ENCODE results near the gene C8G.
A peak's percentile ranks its signal among the peaks of the same experiment; 100 is the strongest.

The C8G gene

GRCh38 chr9:136980669-136981478, 35.8 kb downstream of the C8G start:
- no peak for DNase-seq (ENCODE audit: extremely low read depth in 1 of 2, low read depth in 1 of 2)

GRCh38 chr9:136981588-136982231, 36.7 kb downstream of the C8G start:
- DNase-seq (ENCODE audit: extremely low read depth in 1 of 2, low read depth in 1 of 2): no peak

DNA sequence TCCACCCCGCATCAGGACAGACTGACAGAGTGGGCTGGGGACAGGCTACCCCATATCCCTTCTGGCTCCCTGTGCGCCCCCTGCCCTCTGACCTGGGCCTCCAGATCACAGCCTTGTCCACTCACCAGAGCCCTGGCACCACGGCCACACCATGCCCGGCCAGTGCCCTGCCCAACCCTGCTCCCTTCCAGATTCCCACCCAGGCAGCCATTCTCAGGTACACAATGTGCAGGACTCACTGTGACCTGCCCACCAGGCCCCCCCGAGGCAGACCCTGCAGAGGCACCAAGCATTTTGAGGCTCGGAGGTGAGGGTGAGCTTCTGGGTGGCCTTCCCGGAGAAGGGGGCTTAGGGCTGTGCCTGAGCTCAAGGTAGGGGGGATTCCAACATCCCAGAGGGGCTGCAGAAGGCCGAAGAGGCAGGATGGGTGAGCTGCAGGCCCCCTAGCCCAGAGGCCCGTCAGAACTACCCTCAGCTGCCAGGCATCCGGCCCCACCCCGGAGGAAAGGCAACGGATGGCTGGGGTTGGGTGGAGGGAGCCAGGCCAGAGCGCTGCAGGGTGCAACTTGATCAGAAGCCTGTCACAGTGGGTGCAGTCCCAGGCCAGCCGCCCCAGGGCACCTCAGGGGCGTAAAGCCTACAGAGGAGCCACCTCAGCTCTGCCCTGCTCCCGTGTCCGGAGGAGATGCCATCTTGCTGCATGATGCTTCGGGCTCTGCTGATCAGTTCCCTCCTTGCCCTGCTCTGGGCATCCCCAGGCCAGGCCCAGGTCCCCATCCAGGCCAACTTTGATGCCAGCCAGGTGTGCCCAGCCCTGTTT, 37.4 kb downstream of the C8G start, which contains the start of gene LCNL1:
Gene LCNL1, plus strand, starts transcription at position 762 of the 820 bp plus-strand sequence. CDS start 594 bp downstream, outside the sequence.
- no peak for DNase-seq (ENCODE audit: extremely low read depth in 1 of 2, low read depth in 1 of 2)

DNA sequence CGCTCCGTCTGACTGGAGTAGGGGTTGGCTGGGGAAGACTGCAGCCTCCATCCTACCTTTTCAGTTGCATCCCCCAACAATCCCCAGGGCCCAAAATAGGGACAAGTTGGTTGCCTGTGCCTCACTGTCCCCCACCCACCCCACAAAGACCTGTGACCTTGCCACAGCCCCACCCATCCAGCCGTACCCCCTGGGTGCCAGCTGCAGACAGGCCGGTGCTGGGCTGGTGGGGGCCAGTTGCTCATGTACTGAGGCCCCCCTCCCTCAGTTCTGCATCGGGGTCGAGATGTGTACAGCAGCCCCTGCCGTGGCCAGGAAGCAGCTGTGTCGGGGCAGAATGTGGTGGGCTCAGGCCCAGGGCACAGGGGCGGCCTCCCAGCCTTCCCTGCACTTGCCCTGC, 38.1 kb downstream of the C8G start:
- DNase-seq (ENCODE audit: extremely low read depth in 1 of 2, low read depth in 1 of 2): no peak

GRCh38 chr9:136983656-136984314, 38.7 kb downstream of the C8G start:
- DNase-seq (ENCODE audit: extremely low read depth in 1 of 2, low read depth in 1 of 2): no peak

GRCh38 chr9:136984464-136985026, 39.5 kb downstream of the C8G start:
- DNase-seq (ENCODE audit: extremely low read depth in 1 of 2, low read depth in 1 of 2): no peak

GRCh38 chr9:136985027-136985602, 40.1 kb downstream of the C8G start:
- no peak for DNase-seq (ENCODE audit: extremely low read depth in 1 of 2, low read depth in 1 of 2)

GRCh38 chr9:136985853-136986252, 40.8 kb downstream of the C8G start:
- DNase-seq (ENCODE audit: extremely low read depth in 1 of 2, low read depth in 1 of 2): no peak

GRCh38 chr9:136988872-136989271, 43.8 kb downstream of the C8G start:
- no peak for DNase-seq (ENCODE audit: extremely low read depth in 1 of 2, low read depth in 1 of 2)

GRCh38 chr9:136990242-136990911, 45.3 kb downstream of the C8G start:
- no peak for DNase-seq (ENCODE audit: extremely low read depth in 1 of 2, low read depth in 1 of 2)

DNA sequence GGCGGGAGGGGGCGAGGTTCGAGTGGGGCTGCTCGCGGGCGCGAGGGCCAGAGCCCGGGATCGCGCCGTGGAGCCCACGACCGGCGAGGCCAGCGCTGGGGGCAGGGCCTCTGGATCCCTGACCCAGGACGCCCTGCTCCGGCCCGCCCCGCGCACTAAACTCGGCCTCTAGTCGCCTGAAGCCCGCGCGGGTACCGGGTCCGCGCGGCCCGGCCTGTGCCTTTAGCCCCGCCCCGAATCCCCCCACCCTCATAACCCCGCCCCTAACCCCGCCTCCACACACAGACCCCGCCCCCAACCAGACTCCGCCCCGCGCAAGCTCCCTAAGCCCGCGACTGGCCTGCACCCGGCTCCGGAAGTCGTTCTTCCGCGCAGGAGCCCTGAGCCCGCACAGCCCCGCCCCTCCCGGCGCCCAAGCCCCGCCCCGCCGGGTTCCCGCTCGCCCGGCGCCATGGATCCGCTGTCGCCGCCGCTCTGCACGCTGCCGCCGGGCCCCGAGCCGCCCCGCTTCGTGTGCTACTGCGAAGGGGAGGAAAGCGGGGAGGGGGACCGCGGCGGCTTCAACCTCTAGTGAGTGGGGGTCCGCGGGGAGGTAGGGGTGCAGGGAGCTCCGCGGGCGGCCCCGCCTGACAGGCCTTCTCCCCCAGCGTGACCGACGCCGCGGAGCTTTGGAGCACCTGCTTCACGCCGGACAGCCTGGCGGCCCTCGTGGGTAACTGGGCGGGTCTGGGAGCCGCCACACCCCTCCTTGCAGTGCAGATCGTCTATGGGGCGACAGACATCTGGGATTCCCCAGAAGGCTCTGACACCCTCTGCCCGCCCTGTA, 47.2 kb downstream of the C8G start, which contains the start of gene PAXX:
Gene PAXX, plus strand, starts transcription at position 430 of the 826 bp plus-strand sequence. Its CDS starts 22 bp downstream, at position 452.
- DNase-seq (ENCODE audit: extremely low read depth in 1 of 2, low read depth in 1 of 2): peak; percentile 86

- no peak for DNase-seq (ENCODE audit: extremely low read depth in 1 of 2, low read depth in 1 of 2)
These were observed 47.9 kb downstream of the C8G start for GRCh38 chr9:136992819-136993369.

GRCh38 chr9:136994180-136994887, 49.3 kb downstream of the C8G start:
- DNase-seq (ENCODE audit: extremely low read depth in 1 of 2, low read depth in 1 of 2): no peak

- DNase-seq (ENCODE audit: extremely low read depth in 1 of 2, low read depth in 1 of 2): no peak
These were observed 49.8 kb downstream of the C8G start for GRCh38 chr9:136994888-136995230.

- no peak for DNase-seq (ENCODE audit: extremely low read depth in 1 of 2, low read depth in 1 of 2)
These were observed 50.3 kb downstream of the C8G start for GRCh38 chr9:136995362-136995761.

DNA sequence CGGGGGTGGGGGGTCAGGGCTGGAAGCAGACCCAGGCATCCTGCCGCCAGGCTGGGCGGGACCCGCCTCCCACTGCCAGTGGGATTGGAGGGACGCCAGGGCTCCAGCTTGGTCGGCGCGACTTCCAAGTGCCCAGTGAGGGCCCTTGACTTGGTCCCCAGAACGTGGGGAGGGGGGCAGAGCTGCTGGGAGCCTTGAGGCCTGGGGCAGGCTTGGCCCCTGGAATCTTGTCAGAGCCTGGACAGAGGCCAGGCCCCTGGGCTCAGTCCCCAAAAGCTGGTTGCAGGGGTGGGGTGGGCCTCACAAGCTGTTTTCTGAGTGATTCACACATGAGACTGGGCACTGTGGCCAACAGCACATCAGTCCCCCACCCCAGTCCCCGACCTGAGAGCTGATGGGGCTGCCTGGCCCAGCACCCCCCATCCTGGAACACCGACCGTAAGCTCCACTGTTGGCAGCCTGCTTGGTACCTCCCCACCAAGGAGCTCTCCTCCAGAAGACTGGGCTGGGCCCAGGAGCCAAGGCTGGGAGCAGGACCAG, 50.8 kb downstream of the C8G start:
- DNase-seq (ENCODE audit: extremely low read depth in 1 of 2, low read depth in 1 of 2): no peak

Data from stimulated activated CD8-positive, alpha-beta memory T cell treated with anti-CD3 and anti-CD28 coated beads, Interleukin-7, amount 100 ng/mL, for 48 hours (primary cell).